ENCODE results near the gene RTTN. TPM values are rescaled to one million over a fixed set of nuclear protein-coding genes. Genes with fewer than 3 reads are reported as not detected.

Gene RTTN
- polyA plus RNA-seq, 1 of the 3 experiments (the other 2 are of a cell fraction), result 4.7 TPM

DNA sequence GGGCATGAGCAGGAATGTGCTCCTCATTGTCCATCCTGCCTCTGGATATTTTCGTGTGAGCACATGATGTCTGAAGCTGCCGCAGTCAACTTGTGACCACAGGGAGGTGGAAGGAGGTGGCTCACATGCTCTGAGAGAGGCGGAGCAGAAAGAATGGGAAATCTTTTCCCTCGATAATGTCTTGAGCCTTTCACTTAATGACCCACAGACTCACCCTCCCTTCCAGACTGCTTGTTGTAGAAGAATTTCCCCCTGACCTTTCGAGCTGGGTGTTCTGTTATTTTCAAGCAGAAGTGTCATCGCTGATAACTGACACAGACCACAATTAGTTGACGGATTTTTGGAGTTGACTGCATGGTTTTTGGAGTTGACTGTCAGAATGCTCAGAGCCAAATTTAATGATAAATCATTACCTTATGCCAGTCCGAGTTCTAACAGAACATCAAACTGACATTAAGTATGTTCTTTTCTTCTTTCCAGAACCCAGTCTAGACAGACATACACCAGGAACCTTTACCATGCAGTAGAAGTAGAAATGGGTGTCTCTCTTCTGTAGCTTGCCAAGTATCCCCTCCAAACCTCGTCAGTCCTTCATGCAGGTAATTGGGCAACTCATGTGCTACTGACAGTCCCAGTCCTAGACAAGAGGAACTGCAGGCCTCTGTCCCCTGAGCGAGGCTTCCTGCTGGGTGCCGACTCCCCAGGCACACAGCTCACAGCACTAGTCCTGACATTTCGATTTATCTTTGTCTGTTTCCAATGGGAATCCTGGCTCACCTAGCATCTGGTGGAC is 29.4 kb upstream of the RTTN start:
- Histone ChIP-seq H2AFZ (ENCODE audit: low read depth) (no peak overlapping the region), H3K4me1 (ENCODE audit: control insufficient read depth in 1 of 2, insufficient read depth in 2 of 2, low read depth in 1 of 2, low read length in 1 of 2) (no peaks in the 10 kb centered on the region; a peak in 1 of 4 replicates), H3K36me3 (replicated peaks in 1 of 2; ENCODE audit: control insufficient read depth in 1 of 2, insufficient read depth in 2 of 2, low read length in 1 of 2) (no peaks in the 10 kb centered on the region), H3K4me3 (ENCODE audit: low read depth in 2 of 2, low read length in 1 of 2) (no peak overlapping the region), H3K9ac (no peak overlapping the region), H3K79me2 (ENCODE audit: insufficient read depth) (no peaks in the 10 kb centered on the region), H3F3A (replicated peaks; ENCODE audit: insufficient read depth) (no peaks in the 10 kb centered on the region), H3K4me2 (no peak overlapping the region), H3K27ac (ENCODE audit: low read depth in 2 of 2, low read length in 1 of 2) (peak overlapping the region in 1 of 2 experiments; percentile 28; a peak in 1 of 4 replicates), H4K20me1 (ENCODE audit: insufficient read depth) (no peaks in the 10 kb centered on the region), H3K9me2 (no peaks in the 10 kb centered on the region), H3K27me3 (ENCODE audit: insufficient read depth) (no peaks in the 10 kb centered on the region), H3K9me3 (no peaks in the 10 kb centered on the region)
- CTCF ChIA-PET, result interaction anchor here (2.0 kb wide), 1 partner anchor 219 kb away, joined by 6 read pairs; no protein-coding TSS in a partner anchor
- TF ChIP-seq POLR2AphosphoS5 (IDR thresholded peaks at IDR 0.05; ENCODE audit: low read depth, low read length), result no peak
- peak; percentile 43 for TF ChIP-seq TCF12 (IDR thresholded peaks at IDR 0.05)
- TF ChIP-seq, protein P1, sequence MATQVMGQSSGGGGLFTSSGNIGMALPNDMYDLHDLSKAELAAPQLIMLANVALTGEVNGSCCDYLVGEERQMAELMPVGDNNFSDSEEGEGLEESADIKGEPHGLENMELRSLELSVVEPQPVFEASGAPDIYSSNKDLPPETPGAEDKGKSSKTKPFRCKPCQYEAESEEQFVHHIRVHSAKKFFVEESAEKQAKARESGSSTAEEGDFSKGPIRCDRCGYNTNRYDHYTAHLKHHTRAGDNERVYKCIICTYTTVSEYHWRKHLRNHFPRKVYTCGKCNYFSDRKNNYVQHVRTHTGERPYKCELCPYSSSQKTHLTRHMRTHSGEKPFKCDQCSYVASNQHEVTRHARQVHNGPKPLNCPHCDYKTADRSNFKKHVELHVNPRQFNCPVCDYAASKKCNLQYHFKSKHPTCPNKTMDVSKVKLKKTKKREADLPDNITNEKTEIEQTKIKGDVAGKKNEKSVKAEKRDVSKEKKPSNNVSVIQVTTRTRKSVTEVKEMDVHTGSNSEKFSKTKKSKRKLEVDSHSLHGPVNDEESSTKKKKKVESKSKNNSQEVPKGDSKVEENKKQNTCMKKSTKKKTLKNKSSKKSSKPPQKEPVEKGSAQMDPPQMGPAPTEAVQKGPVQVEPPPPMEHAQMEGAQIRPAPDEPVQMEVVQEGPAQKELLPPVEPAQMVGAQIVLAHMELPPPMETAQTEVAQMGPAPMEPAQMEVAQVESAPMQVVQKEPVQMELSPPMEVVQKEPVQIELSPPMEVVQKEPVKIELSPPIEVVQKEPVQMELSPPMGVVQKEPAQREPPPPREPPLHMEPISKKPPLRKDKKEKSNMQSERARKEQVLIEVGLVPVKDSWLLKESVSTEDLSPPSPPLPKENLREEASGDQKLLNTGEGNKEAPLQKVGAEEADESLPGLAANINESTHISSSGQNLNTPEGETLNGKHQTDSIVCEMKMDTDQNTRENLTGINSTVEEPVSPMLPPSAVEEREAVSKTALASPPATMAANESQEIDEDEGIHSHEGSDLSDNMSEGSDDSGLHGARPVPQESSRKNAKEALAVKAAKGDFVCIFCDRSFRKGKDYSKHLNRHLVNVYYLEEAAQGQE (IDR thresholded peaks at IDR 0.05; ENCODE audit: low read depth, low read length), result no peak
- TF ChIP-seq FOXJ3 (CRISPR knock-in tag; IDR thresholded peaks at IDR 0.05), result no peak
- TF ChIP-seq, protein P2, sequence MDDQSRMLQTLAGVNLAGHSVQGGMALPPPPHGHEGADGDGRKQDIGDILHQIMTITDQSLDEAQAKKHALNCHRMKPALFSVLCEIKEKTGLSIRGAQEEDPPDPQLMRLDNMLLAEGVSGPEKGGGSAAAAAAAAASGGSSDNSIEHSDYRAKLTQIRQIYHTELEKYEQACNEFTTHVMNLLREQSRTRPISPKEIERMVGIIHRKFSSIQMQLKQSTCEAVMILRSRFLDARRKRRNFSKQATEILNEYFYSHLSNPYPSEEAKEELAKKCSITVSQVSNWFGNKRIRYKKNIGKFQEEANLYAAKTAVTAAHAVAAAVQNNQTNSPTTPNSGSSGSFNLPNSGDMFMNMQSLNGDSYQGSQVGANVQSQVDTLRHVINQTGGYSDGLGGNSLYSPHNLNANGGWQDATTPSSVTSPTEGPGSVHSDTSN (IDR thresholded peaks at IDR 0.05), result peak; percentile 51; the same call in 1 of the 2 replicates
- TF ChIP-seq JUND (IDR thresholded peaks at IDR 0.05), result peak; percentile 32; the same call in 1 of the 2 replicates
- TF ChIP-seq MEF2A (IDR thresholded peaks at IDR 0.05; ENCODE audit: borderline replicate concordance, low read depth), result no peak
- no peak for TF ChIP-seq GABPA (IDR thresholded peaks at IDR 0.05; ENCODE audit: low read depth)
- TF ChIP-seq, protein P3, sequence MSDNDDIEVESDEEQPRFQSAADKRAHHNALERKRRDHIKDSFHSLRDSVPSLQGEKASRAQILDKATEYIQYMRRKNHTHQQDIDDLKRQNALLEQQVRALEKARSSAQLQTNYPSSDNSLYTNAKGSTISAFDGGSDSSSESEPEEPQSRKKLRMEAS (IDR thresholded peaks at IDR 0.05; ENCODE audit: low read depth), result no peak
- no peak for TF ChIP-seq ELF1 (IDR thresholded peaks at IDR 0.05)
- no peak for TF ChIP-seq RFX5 (IDR thresholded peaks at IDR 0.05; ENCODE audit: low read length)
- no peak for TF ChIP-seq SIN3A (IDR thresholded peaks at IDR 0.05; ENCODE audit: borderline replicate concordance, low read depth, low read length)
- TF ChIP-seq, protein P4, sequence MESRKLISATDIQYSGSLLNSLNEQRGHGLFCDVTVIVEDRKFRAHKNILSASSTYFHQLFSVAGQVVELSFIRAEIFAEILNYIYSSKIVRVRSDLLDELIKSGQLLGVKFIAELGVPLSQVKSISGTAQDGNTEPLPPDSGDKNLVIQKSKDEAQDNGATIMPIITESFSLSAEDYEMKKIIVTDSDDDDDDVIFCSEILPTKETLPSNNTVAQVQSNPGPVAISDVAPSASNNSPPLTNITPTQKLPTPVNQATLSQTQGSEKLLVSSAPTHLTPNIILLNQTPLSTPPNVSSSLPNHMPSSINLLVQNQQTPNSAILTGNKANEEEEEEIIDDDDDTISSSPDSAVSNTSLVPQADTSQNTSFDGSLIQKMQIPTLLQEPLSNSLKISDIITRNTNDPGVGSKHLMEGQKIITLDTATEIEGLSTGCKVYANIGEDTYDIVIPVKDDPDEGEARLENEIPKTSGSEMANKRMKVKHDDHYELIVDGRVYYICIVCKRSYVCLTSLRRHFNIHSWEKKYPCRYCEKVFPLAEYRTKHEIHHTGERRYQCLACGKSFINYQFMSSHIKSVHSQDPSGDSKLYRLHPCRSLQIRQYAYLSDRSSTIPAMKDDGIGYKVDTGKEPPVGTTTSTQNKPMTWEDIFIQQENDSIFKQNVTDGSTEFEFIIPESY (IDR thresholded peaks at IDR 0.05; ENCODE audit: borderline replicate concordance, low read depth), result no peak
- TF ChIP-seq RAD21 (IDR thresholded peaks at IDR 0.05; ENCODE audit: low read length), result no peak
- TF ChIP-seq FOSL2 (IDR thresholded peaks at IDR 0.05; ENCODE audit: borderline replicate concordance, low read depth), result no peak
- DNase-seq, result no peak
- WGBS (ENCODE audit: low lambda C conversion rate), result 65% methylated on average over 12 of the region's 12 CpGs
- POLR2A ChIA-PET, result no interaction called here

All from SK-N-SH (cell line).